Neural cell (in vitro differentiated cells): ENCODE results near the gene XPNPEP2. TPM values are rescaled to one million over a fixed set of nuclear protein-coding genes. Genes with fewer than 3 reads are reported as not detected.

Experiments
- H2AFZ ChIP-seq: fragments of 200-600, 300-800 bp; sonication (generic), shearing (Covaris generic); 2 replicates; pipeline ENCODE4 v1.6.0; 2014; ENCODE audit warnings: low read depth, mild to moderate bottlenecking, antibody characterized with exemption, low read length, moderate library complexity
- H3F3A ChIP-seq: fragments of 200-600 bp; shearing (Covaris generic); 2 replicates; pipeline ENCODE4 v1.6.1; 2016; ENCODE audit warnings: mild to moderate bottlenecking, moderate library complexity, mixed read lengths, antibody characterized with exemption, low read length; ENCODE audit not compliant: insufficient read depth, poor library complexity, severe bottlenecking
- H3K27ac ChIP-seq: fragments of 200-600, 300-800 bp; sonication (generic), shearing (Covaris generic); 2 replicates; pipeline ENCODE4 v1.5.1; 2014; ENCODE audit warnings: mild to moderate bottlenecking, low read length, moderate library complexity
- H3K27me3 ChIP-seq: fragments of 300-800, 200-600 bp; sonication (generic), shearing (Covaris generic); 2 replicates; pipeline ENCODE4 v1.6.0; 2014; ENCODE audit warnings: mild to moderate bottlenecking, low read depth, low read length, moderate library complexity; ENCODE audit not compliant: insufficient read depth
- H3K36me3 ChIP-seq: fragments of 300-800, 200-600 bp; sonication (generic), shearing (Covaris generic); 2 replicates; pipeline ENCODE4 v1.5.1; 2014; ENCODE audit warnings: mild to moderate bottlenecking, antibody characterized with exemption, low read length, moderate library complexity; ENCODE audit not compliant: insufficient read depth
- H3K4me2 ChIP-seq: fragments of 300-800, 200-600 bp; sonication (generic), shearing (Covaris generic); 2 replicates; pipeline ENCODE4 v1.6.0; 2014; ENCODE audit warnings: mild to moderate bottlenecking, low read length
- H3K4me3 ChIP-seq: fragments of 300-800, 200-600 bp; sonication (generic), shearing (Covaris generic); 2 replicates; pipeline ENCODE4 v1.5.1; 2014; ENCODE audit warnings: mild to moderate bottlenecking, low read length, moderate library complexity
- H3K79me2 ChIP-seq: fragments of 200-600 bp; shearing (Covaris generic); replicated peaks from 2 replicates; pipeline ENCODE4 v1.6.0; 2014; ENCODE audit warnings: mild to moderate bottlenecking, low read length, moderate library complexity; ENCODE audit not compliant: insufficient read depth
- H3K9ac ChIP-seq: fragments of 300-800, 200-600 bp; sonication (generic), shearing (Covaris generic); 2 replicates; pipeline ENCODE4 v1.6.1; 2016; ENCODE audit warnings: mild to moderate bottlenecking, low read length, mixed read lengths
- H3K9me2 ChIP-seq: fragments of 200-600 bp; shearing (Covaris generic); 2 replicates; pipeline ENCODE4 v1.6.1; 2016; ENCODE audit warnings: mild to moderate bottlenecking, low read length, mixed read lengths; ENCODE audit not compliant: insufficient read depth
- H3K9me3 ChIP-seq: fragments of 200-600, 300-800 bp; sonication (generic), shearing (Covaris generic); 2 replicates; pipeline ENCODE4 v1.6.1; 2016; ENCODE audit warnings: mild to moderate bottlenecking, mixed run types, low read length, moderate library complexity, mixed read lengths
- H4K20me1 ChIP-seq: fragments of 200-600 bp; shearing (Covaris generic); 2 replicates; pipeline ENCODE4 v1.6.1; 2016; ENCODE audit warnings: mild to moderate bottlenecking, mixed run types; ENCODE audit not compliant: insufficient read depth
- EP300 ChIP-seq: fragments of 450-650 bp; conservative IDR thresholded peaks from 2 replicates; pipeline ENCODE4 v1.6.1; 2014; ENCODE audit warnings: antibody characterized with exemption, mild to moderate bottlenecking, moderate library complexity; ENCODE audit not compliant: poor library complexity, severe bottlenecking
- EZH2 ChIP-seq: fragments of 200-600, 300-800 bp; shearing (Covaris generic), sonication (generic); IDR thresholded peaks from 2 replicates; pipeline ENCODE4 v1.6.1; 2014; ENCODE audit warnings: antibody characterized with exemption, low read length, borderline replicate concordance, mild to moderate bottlenecking; ENCODE audit not compliant: insufficient read depth, poor library complexity, severe bottlenecking
- MXI1 ChIP-seq: fragments of 450-650 bp; conservative IDR thresholded peaks from 2 replicates; pipeline ENCODE4 v1.6.1; 2014; ENCODE audit warnings: antibody characterized with exemption, mild to moderate bottlenecking; ENCODE audit not compliant: poor library complexity, severe bottlenecking
- POLR2AphosphoS5 ChIP-seq: IDR thresholded peaks from 2 replicates; pipeline ENCODE4 v1.6.1; 2012
- RAD21 ChIP-seq: fragments of 450-650 bp; conservative IDR thresholded peaks from 2 replicates; pipeline ENCODE4 v1.6.1; 2014; ENCODE audit warnings: antibody characterized with exemption, mild to moderate bottlenecking, moderate library complexity
- SMC3 ChIP-seq: fragments of 450-650 bp; conservative IDR thresholded peaks from 2 replicates; pipeline ENCODE4 v1.6.1; 2014; ENCODE audit warnings: antibody characterized with exemption, mild to moderate bottlenecking, moderate library complexity; ENCODE audit not compliant: poor library complexity
- TAF1 ChIP-seq: IDR thresholded peaks from 2 replicates; pipeline ENCODE4 v1.6.1; 2012; ENCODE audit warnings: low read depth
- polyA plus RNA-seq: library from polyadenylated mRNA; depleted of rRNA; stranded (reverse); fragments of >200 nt; gene quantifications from 2 replicates; pipeline ENCODE4 v1.2.3, GENCODE V29; 2014
- TF ChIP-seq, protein P1 (sequence below): IDR thresholded peaks from 2 replicates; pipeline ENCODE4 v1.6.1; 2012; ENCODE audit warnings: borderline replicate concordance
- TF ChIP-seq, protein P2 (sequence below): fragments of 450-650 bp; IDR thresholded peaks from 2 replicates; pipeline ENCODE4 v1.5.1; 2014; ENCODE audit warnings: antibody characterized with exemption, mild to moderate bottlenecking, moderate library complexity; ENCODE audit not compliant: poor library complexity, severe bottlenecking

The XPNPEP2 gene
- polyA plus RNA-seq, 1 donor from 2014 or later: not detected

DNA sequence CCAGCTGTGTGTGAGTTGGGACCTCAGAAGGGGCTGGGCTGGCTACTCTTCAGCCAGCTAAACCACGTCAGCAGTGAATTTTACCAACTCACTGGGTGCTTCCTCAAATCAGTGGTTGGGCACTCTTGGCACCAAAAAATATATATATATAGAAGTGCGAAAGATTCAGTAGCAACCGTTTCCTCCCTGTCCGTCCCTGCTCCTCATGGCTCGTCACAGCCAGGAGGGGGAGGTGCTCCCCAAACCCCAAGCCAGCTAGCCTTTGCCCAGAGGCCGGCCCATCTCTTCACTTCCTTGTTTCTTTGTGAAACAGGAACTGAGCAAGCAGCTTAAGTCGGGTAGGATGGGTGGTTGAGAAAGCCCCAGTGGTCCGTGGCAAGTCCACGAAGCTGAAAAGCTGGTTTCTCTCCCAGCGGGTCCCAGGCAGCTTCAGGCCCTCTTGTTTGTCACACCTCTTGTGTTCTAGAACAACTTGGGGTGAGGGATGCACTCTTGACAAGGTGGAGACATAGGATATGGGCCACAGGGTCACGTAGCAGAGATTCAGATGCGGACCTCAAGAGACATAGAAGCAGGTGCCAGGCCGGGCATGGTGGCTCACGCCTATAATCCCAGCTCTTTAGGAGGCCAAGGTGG, 34.1 kb downstream of the XPNPEP2 start:
- no peak for TF ChIP-seq MXI1
- no peak for TF ChIP-seq EZH2
- TF ChIP-seq POLR2AphosphoS5: no peak
- TF ChIP-seq, protein P1, sequence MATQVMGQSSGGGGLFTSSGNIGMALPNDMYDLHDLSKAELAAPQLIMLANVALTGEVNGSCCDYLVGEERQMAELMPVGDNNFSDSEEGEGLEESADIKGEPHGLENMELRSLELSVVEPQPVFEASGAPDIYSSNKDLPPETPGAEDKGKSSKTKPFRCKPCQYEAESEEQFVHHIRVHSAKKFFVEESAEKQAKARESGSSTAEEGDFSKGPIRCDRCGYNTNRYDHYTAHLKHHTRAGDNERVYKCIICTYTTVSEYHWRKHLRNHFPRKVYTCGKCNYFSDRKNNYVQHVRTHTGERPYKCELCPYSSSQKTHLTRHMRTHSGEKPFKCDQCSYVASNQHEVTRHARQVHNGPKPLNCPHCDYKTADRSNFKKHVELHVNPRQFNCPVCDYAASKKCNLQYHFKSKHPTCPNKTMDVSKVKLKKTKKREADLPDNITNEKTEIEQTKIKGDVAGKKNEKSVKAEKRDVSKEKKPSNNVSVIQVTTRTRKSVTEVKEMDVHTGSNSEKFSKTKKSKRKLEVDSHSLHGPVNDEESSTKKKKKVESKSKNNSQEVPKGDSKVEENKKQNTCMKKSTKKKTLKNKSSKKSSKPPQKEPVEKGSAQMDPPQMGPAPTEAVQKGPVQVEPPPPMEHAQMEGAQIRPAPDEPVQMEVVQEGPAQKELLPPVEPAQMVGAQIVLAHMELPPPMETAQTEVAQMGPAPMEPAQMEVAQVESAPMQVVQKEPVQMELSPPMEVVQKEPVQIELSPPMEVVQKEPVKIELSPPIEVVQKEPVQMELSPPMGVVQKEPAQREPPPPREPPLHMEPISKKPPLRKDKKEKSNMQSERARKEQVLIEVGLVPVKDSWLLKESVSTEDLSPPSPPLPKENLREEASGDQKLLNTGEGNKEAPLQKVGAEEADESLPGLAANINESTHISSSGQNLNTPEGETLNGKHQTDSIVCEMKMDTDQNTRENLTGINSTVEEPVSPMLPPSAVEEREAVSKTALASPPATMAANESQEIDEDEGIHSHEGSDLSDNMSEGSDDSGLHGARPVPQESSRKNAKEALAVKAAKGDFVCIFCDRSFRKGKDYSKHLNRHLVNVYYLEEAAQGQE: no peak
- no peak for TF ChIP-seq TAF1
- TF ChIP-seq SMC3: no peak
- TF ChIP-seq EP300: no peak
- TF ChIP-seq, protein P2, sequence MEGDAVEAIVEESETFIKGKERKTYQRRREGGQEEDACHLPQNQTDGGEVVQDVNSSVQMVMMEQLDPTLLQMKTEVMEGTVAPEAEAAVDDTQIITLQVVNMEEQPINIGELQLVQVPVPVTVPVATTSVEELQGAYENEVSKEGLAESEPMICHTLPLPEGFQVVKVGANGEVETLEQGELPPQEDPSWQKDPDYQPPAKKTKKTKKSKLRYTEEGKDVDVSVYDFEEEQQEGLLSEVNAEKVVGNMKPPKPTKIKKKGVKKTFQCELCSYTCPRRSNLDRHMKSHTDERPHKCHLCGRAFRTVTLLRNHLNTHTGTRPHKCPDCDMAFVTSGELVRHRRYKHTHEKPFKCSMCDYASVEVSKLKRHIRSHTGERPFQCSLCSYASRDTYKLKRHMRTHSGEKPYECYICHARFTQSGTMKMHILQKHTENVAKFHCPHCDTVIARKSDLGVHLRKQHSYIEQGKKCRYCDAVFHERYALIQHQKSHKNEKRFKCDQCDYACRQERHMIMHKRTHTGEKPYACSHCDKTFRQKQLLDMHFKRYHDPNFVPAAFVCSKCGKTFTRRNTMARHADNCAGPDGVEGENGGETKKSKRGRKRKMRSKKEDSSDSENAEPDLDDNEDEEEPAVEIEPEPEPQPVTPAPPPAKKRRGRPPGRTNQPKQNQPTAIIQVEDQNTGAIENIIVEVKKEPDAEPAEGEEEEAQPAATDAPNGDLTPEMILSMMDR: no peak
- no peak for TF ChIP-seq RAD21
- no peaks in the 10 kb centered on the region for H3K79me2 ChIP-seq
- H2AFZ ChIP-seq: no peak overlapping the region
- H3K27ac ChIP-seq: no peak overlapping the region
- no peaks in the 10 kb centered on the region for H3K9me3 ChIP-seq
- no peak overlapping the region for H3K9ac ChIP-seq
- H4K20me1 ChIP-seq: no peaks in the 10 kb centered on the region
- no peaks in the 10 kb centered on the region for H3K9me2 ChIP-seq
- H3F3A ChIP-seq: no peaks in the 10 kb centered on the region
- no peaks in the 10 kb centered on the region for H3K27me3 ChIP-seq
- no peaks in the 10 kb centered on the region for H3K36me3 ChIP-seq
- H3K4me2 ChIP-seq: no peak overlapping the region
- H3K4me3 ChIP-seq: no peak overlapping the region

DNA sequence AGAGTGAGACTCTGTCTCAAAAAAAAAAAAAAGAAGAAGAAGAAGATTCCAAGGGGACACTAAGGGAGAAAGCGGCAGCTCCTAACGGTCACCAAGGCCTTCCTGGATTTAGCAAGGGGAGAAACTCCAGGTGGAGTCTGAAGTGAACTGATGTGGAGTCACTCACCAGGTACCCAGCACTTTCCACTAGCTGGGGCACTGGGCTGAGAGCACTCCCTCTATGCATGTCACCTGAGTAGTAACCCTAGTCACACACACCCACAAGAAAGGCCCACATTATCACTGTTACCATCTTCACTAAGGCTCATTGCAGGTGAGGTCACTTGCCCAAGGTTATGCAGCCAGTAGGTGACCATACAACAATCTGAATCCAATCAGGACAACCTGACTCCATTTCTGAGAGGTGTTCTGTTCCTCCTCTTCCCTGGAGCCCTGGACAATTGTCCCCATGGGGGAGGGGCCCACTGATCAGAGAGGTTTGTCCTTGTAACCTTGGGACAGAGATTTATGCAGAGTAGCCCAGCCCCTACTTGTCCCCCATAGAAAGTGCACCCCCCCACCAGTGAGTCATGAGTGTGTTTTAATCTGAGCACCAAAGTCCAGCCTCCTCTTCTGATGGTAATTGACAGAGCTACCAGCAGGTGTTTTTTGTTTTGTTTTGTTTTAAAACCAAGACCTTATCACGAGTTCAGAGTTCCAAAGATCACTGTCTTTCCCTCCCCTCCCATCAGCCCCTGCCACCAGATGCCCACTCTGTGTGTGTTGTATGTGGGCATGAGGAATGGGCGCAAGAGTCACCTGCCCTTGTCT, 35.1 kb downstream of the XPNPEP2 start:
- Histone ChIP-seq H3K4me3 (no peak overlapping the region), H3K27ac (no peak overlapping the region), H2AFZ (no peak overlapping the region), H3K27me3 (no peaks in the 10 kb centered on the region), H3K36me3 (no peaks in the 10 kb centered on the region), H3F3A (no peaks in the 10 kb centered on the region), H3K9me2 (no peaks in the 10 kb centered on the region), H3K9me3 (no peaks in the 10 kb centered on the region), H3K79me2 (no peaks in the 10 kb centered on the region), H4K20me1 (no peaks in the 10 kb centered on the region), H3K9ac (no peak overlapping the region), H3K4me2 (no peak overlapping the region)
- no peak for TF ChIP-seq EZH2
- TF ChIP-seq, protein P2: no peak
- no peak for TF ChIP-seq SMC3
- no peak for TF ChIP-seq POLR2AphosphoS5
- TF ChIP-seq TAF1: no peak
- TF ChIP-seq, protein P1: no peak
- TF ChIP-seq RAD21: no peak
- TF ChIP-seq MXI1: no peak
- no peak for TF ChIP-seq EP300
